Ovary (tissue), 3 donors: ENCODE data around the gene MAP3K10.

Source experiments
- EP300 ChIP-seq: sonication (generic); formaldehyde crosslinking; IDR thresholded peaks from one replicate; pipeline ENCODE4 v1.6.1; 2017; ENCODE audit warnings: antibody characterized with exemption
- POLR2A ChIP-seq: fragments of 450-650 bp; IDR thresholded peaks from one replicate; pipeline ENCODE4 v1.6.1; 2017; ENCODE audit warnings: antibody characterized with exemption, mild to moderate bottlenecking, moderate library complexity
- TF ChIP-seq, protein P1 (sequence below), 3 donors: fragments of 450-650 bp in 2 of 3; fragments of 200-600 bp in 1 of 3; IDR thresholded peaks; one replicate each; pipeline versions ENCODE4 v1.5.1 to v1.8.0; 2016 to 2022; ENCODE audit warnings: antibody characterized with exemption in 3 of 3, mild to moderate bottlenecking in 1 of 3
- donor health status: DM: no; HTN: no; CAD: no.

DNA sequence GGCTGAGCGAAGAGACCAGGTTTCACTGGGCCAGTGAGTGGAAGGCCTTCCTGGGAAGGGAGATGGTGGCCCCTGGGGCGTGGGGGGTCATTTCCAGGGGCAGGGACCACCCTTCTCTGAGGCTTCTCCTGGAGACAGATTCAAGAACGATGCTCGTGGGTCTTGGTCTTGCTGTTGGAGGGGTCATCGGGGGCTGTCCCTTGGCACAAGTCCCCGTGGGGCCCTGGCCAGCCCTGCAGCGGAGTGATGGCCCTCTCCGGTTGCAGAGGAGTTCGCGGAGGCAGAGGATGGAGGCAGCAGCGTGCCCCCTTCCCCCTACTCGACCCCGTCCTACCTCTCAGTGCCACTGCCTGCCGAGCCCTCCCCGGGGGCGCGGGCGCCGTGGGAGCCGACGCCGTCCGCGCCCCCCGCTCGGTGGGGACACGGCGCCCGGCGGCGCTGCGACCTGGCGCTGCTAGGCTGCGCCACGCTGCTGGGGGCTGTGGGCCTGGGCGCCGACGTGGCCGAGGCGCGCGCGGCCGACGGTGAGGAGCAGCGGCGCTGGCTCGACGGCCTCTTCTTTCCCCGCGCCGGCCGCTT lies 22.1 kb downstream of the MAP3K10 start:
- TF ChIP-seq, protein P1, sequence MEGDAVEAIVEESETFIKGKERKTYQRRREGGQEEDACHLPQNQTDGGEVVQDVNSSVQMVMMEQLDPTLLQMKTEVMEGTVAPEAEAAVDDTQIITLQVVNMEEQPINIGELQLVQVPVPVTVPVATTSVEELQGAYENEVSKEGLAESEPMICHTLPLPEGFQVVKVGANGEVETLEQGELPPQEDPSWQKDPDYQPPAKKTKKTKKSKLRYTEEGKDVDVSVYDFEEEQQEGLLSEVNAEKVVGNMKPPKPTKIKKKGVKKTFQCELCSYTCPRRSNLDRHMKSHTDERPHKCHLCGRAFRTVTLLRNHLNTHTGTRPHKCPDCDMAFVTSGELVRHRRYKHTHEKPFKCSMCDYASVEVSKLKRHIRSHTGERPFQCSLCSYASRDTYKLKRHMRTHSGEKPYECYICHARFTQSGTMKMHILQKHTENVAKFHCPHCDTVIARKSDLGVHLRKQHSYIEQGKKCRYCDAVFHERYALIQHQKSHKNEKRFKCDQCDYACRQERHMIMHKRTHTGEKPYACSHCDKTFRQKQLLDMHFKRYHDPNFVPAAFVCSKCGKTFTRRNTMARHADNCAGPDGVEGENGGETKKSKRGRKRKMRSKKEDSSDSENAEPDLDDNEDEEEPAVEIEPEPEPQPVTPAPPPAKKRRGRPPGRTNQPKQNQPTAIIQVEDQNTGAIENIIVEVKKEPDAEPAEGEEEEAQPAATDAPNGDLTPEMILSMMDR (IDR thresholded peaks at IDR 0.05): no peak
- TF ChIP-seq POLR2A (no peak), EP300 (no peak)
